ENCODE measurements around the gene ELP4.

The ELP4 gene

DNA sequence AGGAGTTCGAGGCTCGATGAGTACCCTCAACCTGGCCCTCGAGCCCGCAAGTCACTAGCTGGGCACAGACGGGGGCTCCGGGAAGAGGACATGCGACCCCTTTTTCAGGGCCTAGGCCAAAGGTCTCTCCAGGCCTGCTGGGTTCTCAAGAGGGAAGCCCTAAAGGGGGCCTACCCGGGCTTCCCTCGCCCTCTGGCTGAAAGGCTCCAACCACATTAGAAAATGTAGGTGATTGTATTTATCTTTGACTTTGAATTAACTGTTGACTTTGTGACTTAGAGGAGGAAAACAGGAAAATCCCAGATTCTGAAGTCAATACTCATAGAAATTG lies 308.8 kb downstream of the ELP4 start (continued):
- no peak for TF ChIP-seq ZNF112 (tag by site-specific recombination; IDR thresholded peaks at IDR 0.05)
- TF ChIP-seq ZNF777 (tag by site-specific recombination; IDR thresholded peaks at IDR 0.05; ENCODE audit: borderline replicate concordance): no peak
- no peak for TF ChIP-seq ZFP69B (tag by site-specific recombination; IDR thresholded peaks at IDR 0.05)
- no peak for TF ChIP-seq ZNF350 (tag by site-specific recombination; IDR thresholded peaks at IDR 0.05)
- no peak for TF ChIP-seq ZNF785 (tag by site-specific recombination; IDR thresholded peaks at IDR 0.05)
- TF ChIP-seq ZNF140 (tag by site-specific recombination; IDR thresholded peaks at IDR 0.05): no peak
- no peak for TF ChIP-seq ZNF707 (tag by site-specific recombination; IDR thresholded peaks at IDR 0.05)

DNA sequence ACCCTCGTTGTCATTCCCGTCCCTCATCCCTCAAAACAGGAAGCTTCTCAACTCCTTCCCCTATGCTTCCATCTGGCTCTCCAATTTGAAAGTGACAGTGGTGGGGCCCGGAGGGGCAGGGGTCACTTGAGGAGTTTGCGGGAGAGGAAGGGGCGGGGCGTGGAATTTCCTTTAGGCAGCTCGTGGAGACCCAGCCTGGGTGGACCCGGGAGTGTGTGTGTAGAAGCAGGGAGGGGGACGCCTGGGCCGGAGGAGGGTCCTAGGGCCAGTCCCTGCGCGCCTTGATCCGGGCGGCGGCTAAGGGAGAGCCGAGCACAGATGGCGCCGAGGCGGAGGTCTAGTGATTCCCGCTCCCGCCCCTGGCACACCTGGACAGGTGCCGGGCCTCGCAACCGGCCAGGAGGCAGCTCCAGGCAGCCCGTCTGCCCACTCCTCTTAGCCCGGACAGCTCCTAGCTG lies 309.3 kb downstream of the ELP4 start:
- Histone ChIP-seq H3K27ac (ENCODE audit: extremely low read depth, low read depth, low read length) (no peak overlapping the region), H3K9me3 (ENCODE audit: control insufficient read depth, insufficient read depth, low read depth, low read length) (no peaks in the 10 kb centered on the region), H3K4me1 (ENCODE audit: control insufficient read depth, insufficient read depth, low read length) (no peaks in the 10 kb centered on the region), H3K36me3 (ENCODE audit: control insufficient read depth in 2 of 2, insufficient read depth in 1 of 2, low read length in 2 of 2) (no peaks in the 10 kb centered on the region), H3K4me3 (ENCODE audit: low read depth, low read length) (no peak overlapping the region)
- TF ChIP-seq GLIS1 (tag by site-specific recombination; IDR thresholded peaks at IDR 0.05) (no peak), ZNF292 (tag by site-specific recombination; IDR thresholded peaks at IDR 0.05; ENCODE audit: borderline replicate concordance, low read depth) (no peak), SCRT2 (tag by site-specific recombination; IDR thresholded peaks at IDR 0.05) (no peak), ZNF157 (tag by site-specific recombination; IDR thresholded peaks at IDR 0.05) (no peak), SP7 (tag by site-specific recombination; IDR thresholded peaks at IDR 0.05) (no peak)
- ChIA-PET POLR2A (interaction anchor here (1.0 kb wide), 1 partner anchor 25 kb away, joined by 4 read pairs; no protein-coding TSS in a partner anchor), CTCF (interaction anchor here (0.6 to 0.7 kb wide), 2 partner anchors 358 to 445 kb away, joined by 3 to 5 read pairs; no protein-coding TSS in a partner anchor)

DNA sequence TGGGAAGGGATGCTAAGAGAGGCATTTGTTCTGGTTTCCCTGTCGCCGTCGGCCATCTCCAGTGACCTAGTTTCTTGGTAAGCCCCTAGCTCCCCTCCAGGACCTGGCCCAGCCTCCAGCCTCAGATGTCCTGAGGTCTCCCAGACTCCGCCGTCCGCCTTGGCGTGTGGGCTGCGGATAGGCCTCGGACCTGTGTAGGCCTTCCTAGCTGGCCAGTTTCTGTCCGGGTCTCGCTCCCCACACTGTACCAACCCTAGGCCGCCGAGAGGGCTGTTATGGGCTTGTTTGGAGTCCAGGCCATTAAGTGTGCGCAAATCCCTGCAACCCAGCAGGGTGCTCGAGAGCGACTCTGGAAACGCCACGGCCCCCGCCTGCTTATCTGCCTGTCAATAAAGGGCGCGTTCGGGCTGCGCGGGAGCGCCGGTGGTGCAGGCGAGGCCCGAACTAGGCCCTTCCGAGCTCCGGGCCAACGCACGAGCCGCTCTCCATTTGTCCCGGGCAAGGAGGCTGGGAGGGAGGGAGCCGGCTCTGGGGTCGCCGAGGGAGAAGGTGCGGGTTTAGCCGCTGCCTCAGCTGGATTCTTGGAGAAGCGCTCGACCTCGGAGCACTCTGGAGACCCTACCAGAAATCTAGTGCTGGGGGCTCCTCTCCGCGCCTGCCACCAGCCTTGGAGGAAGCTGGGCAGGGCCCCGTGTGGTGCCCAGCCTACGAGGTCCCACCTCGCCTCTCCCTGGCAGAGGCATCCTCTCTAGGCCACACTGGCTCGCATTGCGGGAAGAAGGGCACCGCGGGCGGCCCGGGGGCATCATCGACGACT lies 310.3 kb downstream of the ELP4 start:
- ChIA-PET CTCF (interaction anchor here (0.6 kb wide), 2 partner anchors 12 to 138 kb away, joined by 3 read pairs; no protein-coding TSS in a partner anchor), POLR2A (interaction anchor here (1.0 kb wide), 1 partner anchor 25 kb away, joined by 4 read pairs; no protein-coding TSS in a partner anchor)
- no peaks in the 10 kb centered on the region for H3K9me3 ChIP-seq (ENCODE audit: control insufficient read depth, insufficient read depth, low read depth, low read length)
- H3K4me1 ChIP-seq (ENCODE audit: control insufficient read depth, insufficient read depth, low read length): no peaks in the 10 kb centered on the region
- TF ChIP-seq ZNF341 (tag by site-specific recombination; IDR thresholded peaks at IDR 0.05; ENCODE audit: low read depth): no peak
- no peak for TF ChIP-seq ZNF701 (tag by site-specific recombination; IDR thresholded peaks at IDR 0.05)
- no peak for TF ChIP-seq ZNF791 (tag by site-specific recombination; IDR thresholded peaks at IDR 0.05)
- TF ChIP-seq ZFP69B (tag by site-specific recombination; IDR thresholded peaks at IDR 0.05): no peak
- TF ChIP-seq, protein P1, sequence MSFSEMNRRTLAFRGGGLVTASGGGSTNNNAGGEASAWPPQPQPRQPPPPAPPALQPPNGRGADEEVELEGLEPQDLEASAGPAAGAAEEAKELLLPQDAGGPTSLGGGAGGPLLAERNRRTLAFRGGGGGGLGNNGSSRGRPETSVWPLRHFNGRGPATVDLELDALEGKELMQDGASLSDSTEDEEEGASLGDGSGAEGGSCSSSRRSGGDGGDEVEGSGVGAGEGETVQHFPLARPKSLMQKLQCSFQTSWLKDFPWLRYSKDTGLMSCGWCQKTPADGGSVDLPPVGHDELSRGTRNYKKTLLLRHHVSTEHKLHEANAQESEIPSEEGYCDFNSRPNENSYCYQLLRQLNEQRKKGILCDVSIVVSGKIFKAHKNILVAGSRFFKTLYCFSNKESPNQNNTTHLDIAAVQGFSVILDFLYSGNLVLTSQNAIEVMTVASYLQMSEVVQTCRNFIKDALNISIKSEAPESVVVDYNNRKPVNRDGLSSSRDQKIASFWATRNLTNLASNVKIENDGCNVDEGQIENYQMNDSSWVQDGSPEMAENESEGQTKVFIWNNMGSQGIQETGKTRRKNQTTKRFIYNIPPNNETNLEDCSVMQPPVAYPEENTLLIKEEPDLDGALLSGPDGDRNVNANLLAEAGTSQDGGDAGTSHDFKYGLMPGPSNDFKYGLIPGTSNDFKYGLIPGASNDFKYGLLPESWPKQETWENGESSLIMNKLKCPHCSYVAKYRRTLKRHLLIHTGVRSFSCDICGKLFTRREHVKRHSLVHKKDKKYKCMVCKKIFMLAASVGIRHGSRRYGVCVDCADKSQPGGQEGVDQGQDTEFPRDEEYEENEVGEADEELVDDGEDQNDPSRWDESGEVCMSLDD (tag by site-specific recombination; IDR thresholded peaks at IDR 0.05): no peak
- no peak for TF ChIP-seq KLF7 (tag by site-specific recombination; IDR thresholded peaks at IDR 0.05; ENCODE audit: borderline replicate concordance)
- TF ChIP-seq YY1 (tag by site-specific recombination; IDR thresholded peaks at IDR 0.05): no peak
- no peak for TF ChIP-seq SP7 (tag by site-specific recombination; IDR thresholded peaks at IDR 0.05)
- no peak for TF ChIP-seq ZNF544 (tag by site-specific recombination; IDR thresholded peaks at IDR 0.05)
- TF ChIP-seq ZNF175 (tag by site-specific recombination; IDR thresholded peaks at IDR 0.05): no peak
- TF ChIP-seq KLF9 (tag by site-specific recombination; IDR thresholded peaks at IDR 0.05; ENCODE audit: low read depth): no peak
- TF ChIP-seq ZNF549 (tag by site-specific recombination; IDR thresholded peaks at IDR 0.05): no peak
- TF ChIP-seq ZNF292 (tag by site-specific recombination; IDR thresholded peaks at IDR 0.05; ENCODE audit: borderline replicate concordance, low read depth): no peak
- TF ChIP-seq ZNF324 (tag by site-specific recombination; IDR thresholded peaks at IDR 0.05): no peak
- no peak for TF ChIP-seq ZNF138 (tag by site-specific recombination; IDR thresholded peaks at IDR 0.05; ENCODE audit: borderline replicate concordance)
- H3K27ac ChIP-seq (ENCODE audit: extremely low read depth, low read depth, low read length): no peak overlapping the region
- no peaks in the 10 kb centered on the region for H3K36me3 ChIP-seq (ENCODE audit: control insufficient read depth in 2 of 2, insufficient read depth in 1 of 2, low read length in 2 of 2)
- H3K4me3 ChIP-seq (ENCODE audit: low read depth, low read length): no peak overlapping the region

Data from HEK293 (cell line).